Neural progenitor cell (in vitro differentiated cells): ENCODE results near the gene MIA2.
"Not testable (repeated sequence)": the region's sequence is repeated elsewhere in the genome, so short reads cannot be mapped to it uniquely, and the experiment has no call there.

Experiments used
- CTCF ChIP-seq: fragments of 200-600 bp; sonication (generic); IDR thresholded peaks from 2 replicates; pipeline ENCODE4 v1.5.1; 2017; ENCODE audit warnings: antibody characterized with exemption, mild to moderate bottlenecking
- EZH2 ChIP-seq: fragments of 200-600 bp; sonication (generic); IDR thresholded peaks from 2 replicates; pipeline ENCODE4 v1.6.1; 2017; ENCODE audit warnings: antibody characterized with exemption, mild to moderate bottlenecking, moderate library complexity

- not testable (repeated sequence) for TF ChIP-seq CTCF, EZH2
These were observed 47.0 kb downstream of the MIA2 start for GRCh38 chr14:39280678-39281077.
